Stimulated activated CD4-positive, alpha-beta T cell treated with anti-CD3 and anti-CD28 coated beads, TNF-alpha, amount 100 ng/mL, for 4 hours (primary cell): ENCODE data around the gene RBFOX2.
A peak's percentile ranks its signal among the peaks of the same experiment; 100 is the strongest.
"Not testable (repeated sequence)": the region's sequence is repeated elsewhere in the genome, so short reads cannot be mapped to it uniquely, and the experiment has no call there.

ENCODE experiments used
- DNase-seq, 3 experiments: peaks; one replicate each; pipeline ENCODE4 v3.0.0-alpha.2; 2020; ENCODE audit warnings: low read depth in 3 of 3

The RBFOX2 gene

DNA sequence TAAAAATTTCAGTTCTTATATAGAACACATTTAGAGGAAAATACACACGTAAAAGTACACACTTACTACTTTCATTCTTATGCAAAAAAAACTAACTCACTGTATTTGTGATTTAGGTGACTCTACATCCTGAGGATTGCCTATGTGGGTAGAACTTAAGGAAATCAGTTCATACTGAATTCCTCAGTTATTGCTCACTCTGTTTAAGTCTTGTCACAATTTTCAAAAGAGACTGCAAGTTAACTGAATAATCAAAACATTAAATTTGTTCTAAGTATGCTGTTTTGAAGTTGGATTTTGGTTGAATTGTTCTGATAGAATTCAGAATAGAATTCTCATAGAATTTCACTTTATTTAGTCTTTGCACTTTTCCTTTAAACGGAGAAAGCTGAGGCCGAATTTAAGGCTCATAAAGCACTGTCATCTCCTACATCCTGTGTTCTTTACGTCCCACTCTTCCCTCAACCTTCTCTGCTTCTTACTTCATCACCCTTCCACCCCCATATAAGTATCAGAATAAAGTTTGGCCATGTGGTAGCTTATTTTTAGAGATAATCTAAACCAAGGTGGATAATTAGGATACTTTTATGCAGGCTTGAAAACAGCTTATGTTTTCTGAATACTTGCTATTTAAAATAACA is 251.2 kb downstream of the RBFOX2 start:
- DNase-seq: no peak

DNA sequence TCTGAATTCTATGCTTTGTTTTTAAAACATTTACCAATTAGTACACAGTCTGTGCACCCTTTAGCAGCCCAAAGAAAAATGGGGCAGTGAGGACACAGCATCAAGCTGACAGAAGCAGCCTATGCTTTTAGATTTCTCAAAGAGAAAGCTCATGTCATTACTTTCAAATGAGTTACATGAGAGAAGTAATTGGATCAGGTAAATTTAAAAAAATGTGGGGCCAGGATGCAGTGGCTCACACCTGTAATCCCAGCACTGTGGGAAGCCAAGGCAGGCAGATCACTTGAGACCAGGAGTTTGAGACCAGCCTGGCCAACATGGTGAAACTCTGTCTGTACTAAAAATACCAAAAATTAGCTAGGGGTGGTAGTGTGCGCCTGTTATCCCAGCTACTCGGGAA is 253.3 kb downstream of the RBFOX2 start:
- DNase-seq: no peak

DNA sequence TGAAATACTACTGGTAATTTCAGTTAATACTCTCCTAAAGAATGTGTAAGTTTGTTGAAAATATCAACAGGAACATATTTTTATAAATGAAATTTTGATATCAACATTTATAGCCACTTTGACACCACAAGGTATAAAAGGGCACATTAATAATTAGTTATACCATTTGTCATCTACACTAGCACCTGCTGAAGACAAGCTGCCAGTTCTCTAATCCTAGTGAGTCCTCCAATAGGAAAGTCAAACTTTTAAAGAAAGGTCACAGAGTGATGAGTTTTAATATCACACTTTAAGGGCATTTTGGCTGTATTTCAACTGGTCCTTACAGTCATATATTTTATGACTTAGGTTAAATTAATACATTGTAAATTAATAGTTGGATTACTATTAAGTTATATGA is 258.6 kb downstream of the RBFOX2 start:
- DNase-seq: no peak

DNA sequence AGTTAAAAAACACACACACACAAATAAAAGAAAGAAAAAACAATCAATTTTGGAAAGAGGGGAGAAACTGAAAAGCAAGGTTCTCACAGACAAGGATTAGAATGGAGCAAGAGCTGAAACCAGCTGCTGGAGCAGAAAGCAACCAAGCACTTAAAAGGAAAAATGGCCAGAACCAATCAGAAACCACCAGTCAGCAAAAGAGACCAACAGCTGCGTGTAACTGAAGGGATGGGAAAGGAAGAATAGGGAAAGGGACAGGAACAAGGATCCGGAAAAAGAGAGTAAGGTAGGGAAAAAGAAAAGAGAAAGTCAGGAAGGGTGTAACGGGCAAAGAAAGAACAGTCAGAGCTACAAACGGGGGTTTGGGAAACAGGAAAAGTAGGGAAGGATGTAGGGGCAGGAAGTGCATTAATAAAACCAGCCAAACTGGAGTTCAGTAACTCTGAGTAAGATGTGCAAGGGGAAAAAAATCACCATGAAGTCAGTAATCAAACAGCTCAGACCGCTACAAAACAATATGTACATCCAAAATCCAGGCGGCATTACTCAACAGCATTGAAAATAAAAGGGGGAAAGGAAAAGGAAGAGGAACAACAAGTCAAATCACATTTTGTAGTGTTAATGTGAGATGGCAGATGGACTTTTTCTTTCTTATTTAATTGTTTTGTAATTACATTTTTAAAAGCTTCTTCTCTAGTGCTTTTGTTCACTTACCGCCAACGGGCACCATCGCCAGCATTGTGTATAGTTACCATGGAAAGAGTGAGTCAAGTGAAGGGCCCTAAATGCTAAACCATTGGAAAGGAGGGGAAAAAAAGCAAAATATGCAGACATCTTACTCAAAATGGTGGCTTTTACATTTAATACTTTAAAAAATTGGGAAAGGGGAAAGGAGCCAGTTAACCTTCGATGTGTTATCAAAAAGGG is 261.7 kb downstream of the RBFOX2 start:
- no peak for DNase-seq

DNA sequence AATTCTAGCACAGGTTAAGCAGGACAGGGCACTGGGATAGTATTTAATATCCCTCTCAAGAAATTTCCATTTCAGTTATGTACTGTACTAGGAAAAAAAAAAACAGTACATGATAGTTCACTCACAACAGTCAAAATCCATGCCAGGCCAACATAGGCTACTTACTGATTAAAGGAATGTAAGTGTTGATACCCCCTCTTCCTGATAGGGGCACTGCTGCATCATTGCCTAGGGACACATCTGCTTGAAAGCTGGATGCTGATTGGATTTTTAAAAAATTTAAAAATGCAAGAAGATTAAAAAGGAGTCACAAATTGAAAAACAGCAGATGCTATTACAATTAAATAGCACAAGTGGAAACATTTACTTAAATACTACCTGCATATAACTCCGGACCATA is 267.6 kb downstream of the RBFOX2 start:
- DNase-seq: no peak

DNA sequence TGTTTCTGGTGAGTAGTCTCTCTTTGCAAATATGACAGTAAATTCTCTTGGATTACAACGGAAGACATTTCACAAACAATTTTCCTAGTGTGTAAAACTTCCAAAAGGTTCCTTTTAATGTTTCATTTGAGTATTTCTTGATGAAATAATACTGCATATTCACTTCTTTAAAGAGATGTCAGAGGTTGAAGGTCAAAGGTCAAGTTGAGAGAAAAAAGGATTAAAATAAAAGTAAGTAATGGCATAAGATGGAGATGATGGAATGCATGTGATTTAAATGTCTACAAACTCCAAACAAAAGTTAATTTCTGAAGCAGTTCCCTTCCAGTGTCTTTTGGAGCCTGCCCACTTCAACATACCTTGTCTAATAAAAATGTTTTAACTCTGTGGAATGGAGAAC is 270.2 kb downstream of the RBFOX2 start:
- no peak for DNase-seq

DNA sequence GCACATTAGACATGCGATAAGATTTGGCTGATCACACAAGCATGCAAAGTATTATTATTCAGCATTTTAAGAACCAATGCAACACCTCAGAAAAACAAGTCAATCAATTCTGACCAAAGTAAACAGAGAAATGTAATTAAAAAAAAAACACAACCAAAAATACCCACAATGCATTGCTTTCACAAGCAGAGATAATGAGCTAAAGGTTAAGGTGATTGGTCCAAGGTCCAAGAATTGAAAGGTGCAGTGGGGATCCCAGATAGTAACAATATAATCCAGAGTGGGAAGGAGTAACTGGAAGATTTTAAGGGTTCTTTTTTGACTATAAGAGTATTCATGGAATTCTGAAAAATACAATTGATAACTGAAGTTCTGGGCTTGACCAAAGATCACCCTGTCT is 271.9 kb downstream of the RBFOX2 start:
- DNase-seq: no peak

DNA sequence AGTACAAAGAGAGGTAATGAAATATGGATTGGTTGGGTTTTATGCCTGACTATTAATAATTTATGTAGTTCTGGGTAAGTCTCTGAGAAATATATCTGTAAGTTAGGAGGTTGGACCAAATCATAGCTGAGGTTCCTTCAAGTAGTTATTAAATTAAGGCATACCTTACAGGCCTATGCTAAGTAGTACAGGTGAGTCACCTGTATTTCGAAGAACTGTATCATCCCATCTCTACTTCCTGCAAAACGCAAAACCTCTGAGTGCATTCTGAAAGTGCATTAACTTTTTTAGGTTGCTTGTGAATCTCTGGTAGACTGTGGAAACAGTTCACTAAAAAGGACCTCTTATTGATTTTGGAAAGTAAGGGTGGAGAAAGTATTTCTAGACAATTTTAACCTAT is 273.9 kb downstream of the RBFOX2 start:
- DNase-seq: no peak

DNA sequence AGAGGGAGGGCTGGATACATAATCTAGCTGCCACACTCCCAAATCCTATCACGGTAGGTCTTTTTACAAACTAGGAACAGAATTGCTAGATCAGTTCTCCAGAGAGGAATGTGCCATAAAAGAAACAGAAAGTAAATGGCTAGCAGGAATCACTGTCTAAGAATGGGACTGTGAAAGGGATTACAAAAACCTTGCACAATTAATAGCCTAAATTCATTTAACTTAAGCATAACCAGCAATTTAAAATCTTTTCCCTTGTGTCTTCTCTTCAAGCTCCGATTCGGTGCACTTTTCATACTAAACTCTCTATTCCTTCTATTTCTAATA is 275.8 kb downstream of the RBFOX2 start:
- no peak for DNase-seq

DNA sequence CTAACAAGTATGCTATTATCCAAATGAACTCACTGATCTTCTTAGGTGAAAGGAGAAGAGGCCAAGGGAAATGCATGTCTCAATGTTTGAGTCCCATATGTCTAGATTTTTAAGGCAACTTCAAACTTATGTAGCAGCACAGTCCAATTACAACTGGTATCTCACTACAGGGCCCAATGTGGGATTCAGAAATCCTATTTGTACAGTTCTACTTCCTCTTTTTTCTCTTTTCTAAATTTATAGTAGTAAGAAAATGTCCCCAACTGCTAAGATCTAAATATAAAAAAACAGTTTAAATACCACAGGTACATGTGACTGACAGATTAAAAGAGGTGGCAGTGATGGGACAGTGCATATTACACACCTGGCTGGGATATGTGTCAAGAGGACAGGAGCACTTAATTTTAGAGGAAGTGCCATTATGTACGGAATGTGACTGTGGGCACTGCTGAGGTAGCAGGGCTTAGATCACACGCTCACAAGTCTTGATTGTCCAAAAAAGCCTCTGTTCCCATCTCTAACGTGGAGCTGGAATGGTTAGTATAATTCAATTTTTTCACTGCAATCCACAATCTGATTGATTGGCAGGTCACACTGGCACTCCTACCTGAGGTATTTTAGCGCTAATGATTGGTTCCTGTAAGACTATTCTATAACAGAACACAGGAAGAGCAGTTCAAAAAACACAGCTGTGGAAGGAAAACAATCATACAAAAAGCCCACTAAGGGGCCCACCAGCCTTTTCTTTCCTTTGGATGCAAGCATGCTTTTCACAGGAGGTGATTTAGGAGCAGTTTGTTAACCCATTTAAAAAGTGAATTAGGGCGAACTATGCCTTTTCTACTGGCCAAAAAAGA is 276.4 kb downstream of the RBFOX2 start:
- no peak for DNase-seq

DNA sequence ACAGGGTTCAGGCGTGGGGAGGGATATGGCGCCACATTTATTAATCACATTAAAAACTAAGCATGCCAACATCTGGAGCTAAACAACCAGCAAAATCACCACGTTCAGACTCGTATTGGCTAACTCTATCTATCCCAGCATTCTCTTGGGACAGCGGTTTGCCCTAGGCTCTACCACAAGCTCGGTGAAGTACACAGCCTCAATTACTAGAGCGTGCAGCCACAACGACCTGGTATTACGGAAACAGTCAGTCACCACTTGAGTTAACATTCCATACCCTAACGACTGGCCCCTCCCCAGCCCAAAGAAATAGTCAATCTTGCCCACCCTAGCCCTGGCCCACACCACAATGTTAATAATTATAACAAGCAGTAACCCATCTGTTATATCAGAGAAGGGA is 278.8 kb downstream of the RBFOX2 start:
- DNase-seq: no peak

DNA sequence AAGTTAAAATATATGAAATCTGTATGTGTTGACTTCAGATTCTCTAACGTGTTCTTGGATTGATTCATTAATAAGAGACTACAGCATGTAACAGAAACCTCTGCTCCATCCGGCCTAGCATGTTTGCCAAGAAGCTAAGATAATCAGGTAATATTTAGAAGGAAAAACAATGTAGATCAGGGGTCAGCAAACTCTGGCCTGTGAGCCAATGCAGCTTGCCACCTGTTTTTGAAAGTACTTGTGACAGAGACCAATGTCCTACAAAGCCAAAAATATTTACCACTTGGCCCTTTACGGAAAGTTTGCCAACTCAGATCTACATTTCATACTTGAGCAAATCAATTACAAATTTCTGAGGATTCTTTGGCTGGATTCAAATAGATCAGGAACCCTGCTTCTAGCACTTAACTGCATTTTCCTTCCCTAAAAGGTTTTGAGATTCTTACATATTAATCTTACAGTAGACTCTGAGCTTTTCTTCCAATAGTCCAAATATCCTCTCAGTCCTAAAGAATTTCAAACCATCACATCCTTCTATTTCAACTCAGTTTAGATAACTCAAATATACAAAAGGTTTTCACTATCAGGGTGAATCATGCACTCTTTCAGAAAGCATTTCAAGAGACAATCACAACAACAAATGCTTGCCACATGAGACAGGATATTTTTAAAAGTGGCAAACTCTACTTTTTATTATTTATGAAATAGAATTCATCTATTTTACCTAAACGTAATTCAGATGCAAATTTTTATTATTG is 281.5 kb downstream of the RBFOX2 start:
- DNase-seq: no peak

DNA sequence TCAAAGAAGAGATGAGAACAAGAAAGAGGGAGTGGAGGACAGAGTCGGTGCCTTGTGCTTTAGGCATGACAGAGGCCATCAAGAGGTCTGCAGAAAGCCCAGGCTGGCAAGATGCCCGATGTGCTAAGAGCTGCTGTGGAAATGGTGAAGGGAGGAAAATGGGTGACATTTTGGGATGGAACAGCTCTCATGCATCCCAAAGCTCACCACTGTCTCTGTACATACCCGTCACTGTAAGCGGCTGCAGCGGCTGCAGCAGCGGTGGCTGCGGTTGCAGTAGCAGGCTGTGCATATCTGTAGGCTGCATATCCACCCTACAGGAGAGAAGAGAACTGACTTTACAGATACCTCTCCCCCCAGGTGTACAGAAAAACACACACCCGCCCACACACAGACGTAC is 282.4 kb downstream of the RBFOX2 start:
- DNase-seq: no peak

DNA sequence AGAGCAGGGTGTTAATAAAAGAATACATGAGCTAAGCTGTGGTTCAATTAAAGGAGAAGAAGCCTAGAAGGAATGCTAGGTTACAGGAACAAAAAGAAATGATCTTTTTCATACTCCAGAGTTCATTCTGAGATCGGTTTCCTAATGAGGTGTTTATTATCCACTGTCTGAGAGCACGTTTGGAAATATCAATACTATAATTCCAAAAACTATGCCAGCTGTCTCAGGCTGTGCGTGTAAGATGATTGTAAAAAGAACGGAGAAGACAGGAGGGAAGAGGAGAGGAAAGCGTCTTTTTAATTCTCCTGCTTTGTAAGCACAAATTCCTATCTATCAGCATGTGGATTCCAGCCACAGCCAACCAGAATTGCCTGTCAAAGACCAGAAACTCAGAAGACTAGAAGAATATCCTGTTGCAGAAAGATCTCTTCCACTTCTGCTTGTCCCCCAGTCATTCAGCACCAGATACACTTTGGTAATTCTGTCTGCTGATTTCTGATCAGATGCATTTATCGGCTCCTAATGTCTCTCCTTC is 285.2 kb downstream of the RBFOX2 start:
- DNase-seq: no peak

DNA sequence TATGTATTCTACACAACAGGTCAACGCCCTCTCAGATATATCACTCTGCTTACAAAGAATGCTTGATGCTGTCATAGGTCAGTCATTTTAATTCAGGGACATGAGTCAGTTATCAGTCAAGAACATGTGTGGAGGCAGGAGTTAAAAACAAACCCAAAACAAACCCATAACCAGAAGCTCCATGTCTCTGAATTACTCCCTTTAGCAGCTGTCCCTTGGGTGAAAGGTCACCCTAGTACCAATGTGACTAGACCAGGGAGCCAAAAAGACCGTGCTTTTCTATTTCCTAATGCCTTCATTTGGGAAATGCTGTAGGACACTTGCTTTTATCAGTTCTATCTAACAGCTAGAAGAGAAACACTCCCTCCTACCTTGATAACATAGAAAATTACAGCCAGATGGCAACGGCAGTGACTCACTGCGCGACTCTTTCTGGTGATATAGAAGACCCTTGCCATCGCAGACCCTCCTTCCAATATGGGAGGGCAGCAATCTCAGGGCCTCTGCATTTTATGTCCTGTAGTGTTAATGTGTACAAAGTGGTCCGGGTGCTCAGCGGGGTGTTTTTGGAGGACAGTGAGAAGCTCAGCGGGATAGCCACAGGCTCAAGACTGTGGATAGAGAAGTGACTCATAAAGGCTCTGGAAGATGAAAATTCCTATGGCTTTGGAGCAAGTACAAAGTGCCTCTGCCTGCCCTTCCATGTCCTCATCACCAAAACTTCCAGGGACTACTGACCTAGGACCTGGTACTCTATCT is 286.1 kb downstream of the RBFOX2 start:
- DNase-seq: no peak

DNA sequence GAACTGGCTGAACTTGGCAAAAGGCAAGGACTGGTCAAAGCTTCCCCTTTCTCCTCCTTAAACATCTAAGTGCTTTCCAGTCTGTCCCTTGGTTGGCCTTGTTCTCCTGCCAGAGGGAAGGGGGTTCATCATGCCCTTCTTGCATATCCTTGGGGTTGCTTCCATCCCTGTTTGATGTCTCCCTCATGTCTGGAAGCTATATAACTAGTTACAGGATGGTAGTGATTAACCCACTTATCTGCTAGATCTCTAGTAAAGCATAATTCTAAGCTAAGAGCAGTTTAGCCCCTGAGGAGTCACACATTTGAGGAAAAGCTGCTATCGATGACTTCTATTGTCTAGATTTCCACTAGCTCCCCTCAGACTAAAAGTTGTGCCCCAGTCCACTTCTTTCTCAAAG is 288.0 kb downstream of the RBFOX2 start:
- no peak for DNase-seq

DNA sequence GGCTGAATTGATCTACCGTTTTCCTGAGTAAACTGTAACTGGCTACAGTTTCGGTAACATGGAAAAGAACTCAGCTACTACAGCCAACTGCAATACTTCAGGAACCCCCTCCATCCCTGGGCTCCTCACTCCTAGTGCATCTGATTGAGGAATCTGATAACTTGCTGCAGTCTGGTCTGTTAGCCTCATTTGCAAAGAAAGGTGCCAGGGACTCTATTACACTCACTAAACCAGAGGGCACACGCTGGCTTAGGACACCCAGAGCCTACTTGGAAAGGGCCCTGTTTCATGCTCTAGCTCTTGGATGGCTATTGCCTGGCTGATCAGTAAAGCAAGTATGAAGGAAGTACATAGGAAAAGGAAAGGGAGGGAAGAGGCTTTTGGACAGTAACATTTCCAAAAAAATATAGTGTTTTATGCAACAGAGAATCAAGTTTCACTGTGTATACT is 288.7 kb downstream of the RBFOX2 start:
- no peak for DNase-seq

DNA sequence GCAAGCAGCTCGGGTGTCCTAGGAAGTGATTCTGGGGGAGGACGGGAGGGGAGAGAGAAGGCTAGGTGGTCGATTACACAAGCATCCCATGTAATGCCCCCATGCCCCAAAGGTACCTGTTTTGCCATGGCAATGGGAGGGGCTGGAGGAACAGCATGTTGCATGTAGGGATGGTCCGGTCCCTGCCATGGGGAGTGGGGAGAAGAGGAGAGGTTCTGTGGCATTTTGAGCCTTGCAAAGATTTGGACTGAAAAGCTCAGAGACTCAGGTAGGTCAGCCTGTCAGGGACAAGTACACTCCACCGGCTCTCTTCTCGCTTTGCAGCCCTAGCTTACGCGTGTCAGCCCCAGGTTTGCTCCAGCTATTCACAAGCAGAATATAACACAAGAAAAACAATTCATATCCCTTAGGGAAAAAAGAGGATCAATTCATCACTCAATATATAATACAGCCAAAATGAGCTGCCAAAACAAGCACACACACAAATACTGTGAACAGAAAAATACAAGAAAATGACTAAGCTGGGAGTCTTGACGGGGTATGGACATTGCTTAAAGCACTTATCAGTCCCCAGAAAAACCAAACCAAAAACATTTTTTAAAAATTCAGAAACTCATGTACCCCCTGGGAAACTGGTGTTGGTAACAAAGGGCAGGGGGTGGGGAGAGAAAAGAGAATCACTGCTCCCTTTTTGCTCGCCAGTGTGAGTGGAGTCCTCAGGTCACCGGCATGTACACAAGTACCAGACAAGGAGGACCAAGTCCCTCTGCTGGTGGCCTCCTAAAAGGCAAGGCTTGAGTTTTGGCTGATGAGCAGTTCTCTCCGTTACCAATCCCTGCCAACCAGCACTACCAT is 289.3 kb downstream of the RBFOX2 start:
- peak in 1 of 3 experiments; percentile 1 for DNase-seq

DNA sequence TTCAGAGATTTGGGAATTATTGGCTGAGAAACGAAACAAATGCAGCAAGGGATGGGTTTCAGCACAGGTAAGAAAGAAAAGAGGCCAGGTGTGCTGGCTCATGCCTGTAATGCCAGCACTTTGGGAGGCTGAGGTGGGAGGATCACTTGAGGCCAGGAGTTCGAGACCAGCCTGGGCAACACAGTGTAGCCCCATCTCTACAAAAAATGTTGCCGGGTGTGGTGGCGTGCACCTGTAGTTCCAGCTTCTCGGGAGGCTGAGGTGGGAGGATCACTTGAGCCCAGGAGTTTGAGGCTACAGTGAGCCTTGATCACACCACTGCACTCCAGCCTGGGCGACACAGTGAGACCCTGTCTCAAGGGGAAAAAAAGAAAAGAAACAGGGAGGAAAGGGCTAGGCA is 290.7 kb downstream of the RBFOX2 start:
- DNase-seq: not testable (repeated sequence)

DNA sequence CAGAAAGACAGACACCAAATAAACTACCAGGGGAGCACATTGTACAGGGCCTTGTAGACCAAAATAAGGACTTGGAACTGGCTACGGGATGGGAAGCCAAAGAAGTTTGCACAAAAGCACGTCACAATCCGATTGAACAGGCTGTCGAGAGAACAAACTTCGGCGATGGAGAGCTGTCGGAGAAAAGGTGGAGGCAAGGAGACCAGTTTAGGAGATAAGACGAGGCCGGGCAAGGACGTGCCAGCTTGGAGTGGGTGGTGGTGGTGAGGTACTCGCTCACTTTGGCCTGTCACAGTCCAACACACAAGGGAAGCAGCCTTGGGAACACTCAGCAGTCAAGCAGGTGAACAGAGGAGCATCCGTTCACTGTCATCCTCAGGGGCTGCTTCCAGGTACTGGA is 291.9 kb downstream of the RBFOX2 start:
- DNase-seq: no peak
